HEK293 (cell line): ENCODE data around the gene R3HDM2.

Source experiments
- ATF2 ChIP-seq: fragments of 450-650 bp; formaldehyde crosslinking; IDR thresholded peaks from 2 replicates; pipeline ENCODE4 v1.5.1; 2016; ENCODE audit warnings: missing biosample characterization, missing genetic modification characterization, low read depth
- PRDM1 ChIP-seq: fragments of 450-650 bp; formaldehyde crosslinking; IDR thresholded peaks from 2 replicates; pipeline ENCODE4; 2016; ENCODE audit warnings: missing biosample characterization, missing genetic modification characterization
- SCRT1 ChIP-seq: fragments of 450-650 bp; formaldehyde crosslinking; IDR thresholded peaks from 2 replicates; pipeline ENCODE4 v1.5.1; 2016; ENCODE audit warnings: missing biosample characterization, missing genetic modification characterization, borderline replicate concordance
- ZBTB1 ChIP-seq: fragments of 450-650 bp; formaldehyde crosslinking; IDR thresholded peaks from 2 replicates; pipeline ENCODE4 v1.5.1; 2016; ENCODE audit warnings: missing biosample characterization, missing genetic modification characterization
- ZBTB44 ChIP-seq: fragments of 450-650 bp; IDR thresholded peaks from 2 replicates; pipeline ENCODE4 v1.5.1; 2018; ENCODE audit warnings: missing biosample characterization, mild to moderate bottlenecking, missing genetic modification characterization
- ZBTB48 ChIP-seq: fragments of 450-650 bp; formaldehyde crosslinking; IDR thresholded peaks from 2 replicates; pipeline ENCODE4 v1.5.1; 2016; ENCODE audit warnings: missing biosample characterization, missing genetic modification characterization
- ZFP3 ChIP-seq: fragments of 450-650 bp; formaldehyde crosslinking; IDR thresholded peaks from 2 replicates; pipeline ENCODE4 v1.5.1; 2016; ENCODE audit warnings: low read depth, missing biosample characterization, missing genetic modification characterization
- ZNF10 ChIP-seq: fragments of 450-650 bp; formaldehyde crosslinking; IDR thresholded peaks from 2 replicates; pipeline ENCODE4 v1.5.1; 2017; ENCODE audit warnings: missing biosample characterization, missing genetic modification characterization
- ZNF112 ChIP-seq: fragments of 450-650 bp; formaldehyde crosslinking; IDR thresholded peaks from 2 replicates; pipeline ENCODE4 v1.5.0; 2017; ENCODE audit warnings: missing biosample characterization, missing genetic modification characterization
- ZNF121 ChIP-seq: fragments of 450-650 bp; formaldehyde crosslinking; IDR thresholded peaks from 2 replicates; pipeline ENCODE4 v1.5.1; 2016; ENCODE audit warnings: missing biosample characterization, missing genetic modification characterization
- ZNF148 ChIP-seq: fragments of 450-650 bp; formaldehyde crosslinking; IDR thresholded peaks from 2 replicates; pipeline ENCODE4 v1.5.0; 2017; ENCODE audit warnings: missing biosample characterization, missing genetic modification characterization, borderline replicate concordance
- ZNF239 ChIP-seq: fragments of 450-650 bp; formaldehyde crosslinking; IDR thresholded peaks from 2 replicates; pipeline ENCODE4 v1.5.1; 2016; ENCODE audit warnings: missing biosample characterization, missing genetic modification characterization
- ZNF24 ChIP-seq: fragments of 450-650 bp; formaldehyde crosslinking; IDR thresholded peaks from 2 replicates; pipeline ENCODE4 v1.5.1; 2016; ENCODE audit warnings: missing biosample characterization, missing genetic modification characterization
- ZNF248 ChIP-seq: fragments of 450-650 bp; formaldehyde crosslinking; IDR thresholded peaks from 2 replicates; pipeline ENCODE4 v1.5.1; 2017; ENCODE audit warnings: missing biosample characterization, missing genetic modification characterization
- ZNF398 ChIP-seq: fragments of 450-650 bp; formaldehyde crosslinking; IDR thresholded peaks from 2 replicates; pipeline ENCODE4 v1.5.1; 2017; ENCODE audit warnings: missing biosample characterization, missing genetic modification characterization
- ZNF426 ChIP-seq: fragments of 450-650 bp; formaldehyde crosslinking; IDR thresholded peaks from 2 replicates; pipeline ENCODE4 v1.5.1; 2017; ENCODE audit warnings: missing biosample characterization, missing genetic modification characterization, mild to moderate bottlenecking, inconsistent platforms, moderate library complexity
- ZNF48 ChIP-seq: fragments of 450-650 bp; formaldehyde crosslinking; IDR thresholded peaks from 2 replicates; pipeline ENCODE4 v1.5.1; 2016; ENCODE audit warnings: missing biosample characterization, missing genetic modification characterization
- ZNF518A ChIP-seq: fragments of 450-650 bp; formaldehyde crosslinking; conservative IDR thresholded peaks from 2 replicates; pipeline ENCODE4 v1.5.1; 2016; ENCODE audit warnings: low read depth, missing biosample characterization, missing genetic modification characterization
- ZNF558 ChIP-seq: fragments of 450-650 bp; formaldehyde crosslinking; IDR thresholded peaks from 2 replicates; pipeline ENCODE4 v1.5.1; 2016; ENCODE audit warnings: missing biosample characterization, missing genetic modification characterization
- ZNF580 ChIP-seq: fragments of 450-650 bp; formaldehyde crosslinking; IDR thresholded peaks from 2 replicates; pipeline ENCODE4 v1.5.1; 2016; ENCODE audit warnings: missing biosample characterization, missing genetic modification characterization
- ZNF677 ChIP-seq: fragments of 450-650 bp; IDR thresholded peaks from 2 replicates; pipeline ENCODE4 v1.5.0; 2018; ENCODE audit warnings: missing biosample characterization, mild to moderate bottlenecking, missing genetic modification characterization, moderate library complexity
- ZNF791 ChIP-seq: fragments of 450-650 bp; formaldehyde crosslinking; IDR thresholded peaks from 2 replicates; pipeline ENCODE4 v1.5.1; 2016; ENCODE audit warnings: missing biosample characterization, missing genetic modification characterization
- ZNF843 ChIP-seq: fragments of 450-650 bp; formaldehyde crosslinking; IDR thresholded peaks from 2 replicates; pipeline ENCODE4 v1.5.1; 2016; ENCODE audit warnings: missing biosample characterization, missing genetic modification characterization
- ZSCAN30 ChIP-seq: fragments of 450-650 bp; IDR thresholded peaks from 2 replicates; pipeline ENCODE4 v1.5.1; 2018; ENCODE audit warnings: missing biosample characterization, mild to moderate bottlenecking, missing genetic modification characterization, moderate library complexity
- TF ChIP-seq, protein P1 (sequence below): fragments of 450-650 bp; formaldehyde crosslinking; IDR thresholded peaks from 2 replicates; pipeline ENCODE4 v1.5.1; 2017; ENCODE audit warnings: missing biosample characterization, missing genetic modification characterization

Gene R3HDM2

DNA sequence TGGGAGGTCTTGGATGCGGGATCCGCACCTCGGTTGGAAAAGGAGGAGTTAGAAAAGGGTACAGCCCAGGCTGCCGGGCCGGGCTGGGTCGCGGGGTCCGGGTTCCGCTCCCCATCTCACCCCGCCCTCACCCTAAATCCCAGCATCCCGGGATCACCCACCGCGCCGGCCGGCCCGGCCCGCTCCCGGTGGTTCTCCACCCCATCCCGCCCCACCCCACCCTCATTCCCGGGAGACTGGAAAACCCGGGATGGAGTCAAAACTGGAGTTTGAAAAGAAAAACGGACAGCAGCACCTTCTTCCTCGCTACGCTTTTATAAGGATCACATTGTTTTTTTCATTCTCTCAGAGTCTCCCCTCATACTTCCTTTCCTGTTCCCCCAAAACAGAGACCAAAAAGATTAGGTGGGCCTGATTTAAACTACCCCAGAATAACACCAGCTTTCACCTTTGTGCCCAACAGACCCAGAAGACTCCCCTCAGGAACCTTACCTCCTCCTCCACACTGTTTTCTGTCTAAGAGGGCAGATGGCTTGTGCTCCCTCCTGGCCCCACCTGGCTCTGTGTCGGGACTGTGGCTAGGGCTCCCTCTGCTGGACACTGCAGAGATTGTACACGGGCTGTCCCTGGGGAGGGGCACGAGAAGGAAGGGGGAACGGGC is 31.5 kb upstream of the R3HDM2 start (continued):
- no peak for TF ChIP-seq ZNF791 (tag by site-specific recombination)
- TF ChIP-seq ZNF148 (tag by site-specific recombination): no peak
- TF ChIP-seq ZSCAN30 (tag by site-specific recombination): peak; percentile 60; the same call in 1 of the 2 replicates
- peak; percentile 86 for TF ChIP-seq ZNF24 (tag by site-specific recombination)
- peak; percentile 68 for TF ChIP-seq PRDM1 (tag by site-specific recombination)
- TF ChIP-seq ZNF580 (tag by site-specific recombination): no peak
- no peak for TF ChIP-seq ATF2
- TF ChIP-seq ZBTB44 (tag by site-specific recombination): no peak
- peak; percentile 68; the same call in 1 of the 2 replicates for TF ChIP-seq ZNF558 (tag by site-specific recombination)
- TF ChIP-seq ZNF398 (tag by site-specific recombination): peak; percentile 54
- TF ChIP-seq ZNF121 (tag by site-specific recombination): peak; percentile 98
- TF ChIP-seq ZNF843 (tag by site-specific recombination): no peak
- TF ChIP-seq ZNF426 (tag by site-specific recombination): no peak
- no peak for TF ChIP-seq ZNF239 (tag by site-specific recombination)
- peak; percentile 12; the same call in 1 of the 2 replicates for TF ChIP-seq ZNF518A (tag by site-specific recombination)
- TF ChIP-seq ZNF677: no peak
- TF ChIP-seq ZFP3 (tag by site-specific recombination): no peak
- TF ChIP-seq ZNF112 (tag by site-specific recombination): no peak
- no peak for TF ChIP-seq ZNF48 (tag by site-specific recombination)
- TF ChIP-seq ZBTB48: peak; percentile 32; the same call in 1 of the 2 replicates
- TF ChIP-seq, protein P1, sequence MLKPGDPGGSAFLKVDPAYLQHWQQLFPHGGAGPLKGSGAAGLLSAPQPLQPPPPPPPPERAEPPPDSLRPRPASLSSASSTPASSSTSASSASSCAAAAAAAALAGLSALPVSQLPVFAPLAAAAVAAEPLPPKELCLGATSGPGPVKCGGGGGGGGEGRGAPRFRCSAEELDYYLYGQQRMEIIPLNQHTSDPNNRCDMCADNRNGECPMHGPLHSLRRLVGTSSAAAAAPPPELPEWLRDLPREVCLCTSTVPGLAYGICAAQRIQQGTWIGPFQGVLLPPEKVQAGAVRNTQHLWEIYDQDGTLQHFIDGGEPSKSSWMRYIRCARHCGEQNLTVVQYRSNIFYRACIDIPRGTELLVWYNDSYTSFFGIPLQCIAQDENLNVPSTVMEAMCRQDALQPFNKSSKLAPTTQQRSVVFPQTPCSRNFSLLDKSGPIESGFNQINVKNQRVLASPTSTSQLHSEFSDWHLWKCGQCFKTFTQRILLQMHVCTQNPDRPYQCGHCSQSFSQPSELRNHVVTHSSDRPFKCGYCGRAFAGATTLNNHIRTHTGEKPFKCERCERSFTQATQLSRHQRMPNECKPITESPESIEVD (tag by site-specific recombination): no peak
- no peak for TF ChIP-seq ZNF248
- TF ChIP-seq ZNF10 (tag by site-specific recombination): no peak
- TF ChIP-seq SCRT1 (tag by site-specific recombination): no peak
- TF ChIP-seq ZBTB1: no peak
